HG03520 (cell line): ENCODE measurements around the gene COL6A3.

Source experiments
- ATAC-seq: cut with Tn5 transposase; IDR thresholded peaks from one replicate; pipeline ENCODE4 v1.9.1; 2021; ENCODE audit warnings: mild to moderate bottlenecking, moderate library complexity; ENCODE audit not compliant: unreplicated experiment

The COL6A3 gene

GRCh38 chr2:237441605-237442274, 27.8 kb upstream of the COL6A3 start:
- no peak for ATAC-seq

GRCh38 chr2:237440819-237441281, 26.9 kb upstream of the COL6A3 start:
- ATAC-seq: no peak

- ATAC-seq: no peak
Observed at GRCh38 chr2:237438080-237438940, 24.3 kb upstream of the COL6A3 start.

GRCh38 chr2:237437566-237437965, 23.6 kb upstream of the COL6A3 start:
- no peak for ATAC-seq

GRCh38 chr2:237435844-237436587, 22.1 kb upstream of the COL6A3 start:
- ATAC-seq: no peak

GRCh38 chr2:237434866-237435311, 20.9 kb upstream of the COL6A3 start:
- peak; percentile 49 for ATAC-seq

GRCh38 chr2:237433920-237434676, 20.1 kb upstream of the COL6A3 start:
- ATAC-seq: no peak

GRCh38 chr2:237432484-237433092, 18.6 kb upstream of the COL6A3 start:
- no peak for ATAC-seq

DNA sequence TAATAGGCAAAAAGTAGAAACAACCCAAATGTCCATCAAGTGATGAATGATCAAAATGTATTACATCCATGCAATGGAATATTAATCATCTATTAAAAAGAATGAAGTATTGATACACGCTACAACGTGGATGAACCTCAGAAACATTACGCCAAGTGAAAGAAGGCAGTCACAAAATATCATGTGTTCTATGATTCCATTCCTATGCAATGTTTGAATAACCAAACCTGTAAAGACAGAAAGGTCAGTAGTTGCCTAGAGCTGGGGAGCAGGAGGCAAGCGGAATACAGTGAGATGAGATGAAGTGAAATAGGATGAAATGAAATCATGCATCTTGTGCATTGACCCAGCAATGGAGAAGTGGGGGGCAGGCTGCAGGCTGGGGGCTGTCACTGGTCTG, 17.9 kb upstream of the COL6A3 start:
- ATAC-seq: no peak

DNA sequence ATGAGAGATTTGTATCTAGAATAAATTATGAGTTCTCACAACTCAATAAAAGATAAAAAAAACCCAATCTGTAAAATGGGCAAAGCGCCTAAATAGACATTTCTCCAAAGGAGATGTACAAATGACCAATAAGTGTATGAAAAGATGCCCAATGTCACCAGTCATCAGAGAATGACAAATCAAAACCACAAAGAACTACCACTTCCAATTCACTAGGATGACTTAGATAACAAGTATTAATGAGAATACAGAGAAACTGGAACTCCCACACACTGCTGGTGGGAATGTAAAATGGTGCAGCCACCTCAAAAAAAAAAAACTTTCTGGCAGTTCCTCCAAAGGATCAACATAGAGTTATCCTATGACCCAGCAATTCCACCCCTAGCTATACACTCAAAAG, 17.4 kb upstream of the COL6A3 start:
- ATAC-seq: no peak

GRCh38 chr2:237430861-237431260, 16.9 kb upstream of the COL6A3 start:
- ATAC-seq: no peak

DNA sequence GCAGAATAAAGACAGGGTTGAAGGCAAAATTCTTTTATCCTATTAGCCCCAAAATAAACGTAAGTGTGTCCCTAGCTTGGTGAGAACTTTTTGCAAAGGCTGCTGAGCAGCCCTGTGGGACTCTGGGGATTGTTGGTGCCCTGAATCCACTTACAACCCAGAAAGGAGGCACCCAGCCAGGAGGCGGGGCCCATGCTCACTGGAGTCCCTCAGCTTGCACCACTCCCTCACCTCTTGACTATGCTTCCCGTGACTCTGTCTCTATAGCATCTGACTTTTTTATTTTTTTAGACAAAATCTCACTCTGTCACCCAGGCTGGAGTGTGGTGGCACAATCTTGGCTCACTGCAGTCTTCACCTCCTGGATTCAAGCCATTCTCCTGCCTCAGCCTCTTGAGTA, 15.8 kb upstream of the COL6A3 start:
- no peak for ATAC-seq

DNA sequence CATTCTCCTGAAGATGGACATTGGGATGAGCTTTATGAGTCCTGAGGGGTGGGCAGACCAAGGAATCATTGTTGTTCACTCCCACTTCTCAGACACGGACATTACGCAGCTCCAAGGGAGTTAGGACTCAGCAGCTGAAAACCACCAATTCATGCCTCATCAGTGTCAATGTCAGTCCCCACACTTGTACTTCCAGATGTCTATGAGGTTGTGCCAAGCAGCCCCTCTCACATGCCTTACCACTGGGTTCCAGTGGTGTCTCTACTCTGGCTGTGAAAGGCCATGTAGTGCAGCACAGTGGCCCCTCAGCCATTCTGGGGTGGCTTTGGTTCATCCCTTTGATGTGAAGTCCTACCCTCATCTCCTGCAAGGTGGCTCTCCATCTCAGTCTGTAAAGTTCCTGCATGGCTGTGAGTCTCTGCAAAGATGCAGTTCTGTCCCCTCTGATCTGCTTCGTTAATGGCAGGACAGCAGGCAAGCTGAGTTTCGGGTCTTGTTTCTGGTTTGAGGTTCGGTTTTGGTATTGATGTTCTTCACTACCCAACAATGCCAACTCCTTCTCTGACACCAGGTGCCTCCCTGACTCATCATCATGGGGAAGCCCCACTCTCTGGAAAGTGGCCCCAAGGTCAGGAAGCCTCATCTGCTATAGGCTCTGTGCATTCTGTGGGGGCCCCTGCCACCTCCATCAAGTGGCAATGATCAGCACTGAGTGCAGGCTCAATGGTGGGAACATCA, 14.0 kb upstream of the COL6A3 start:
- no peak for ATAC-seq

GRCh38 chr2:237426517-237426916, 12.6 kb upstream of the COL6A3 start:
- no peak for ATAC-seq

- no peak for ATAC-seq
Observed at GRCh38 chr2:237425320-237425719, 11.4 kb upstream of the COL6A3 start.

- no peak for ATAC-seq
Observed at GRCh38 chr2:237424544-237424943, 10.6 kb upstream of the COL6A3 start.

GRCh38 chr2:237423891-237424290, 9.9 kb upstream of the COL6A3 start:
- no peak for ATAC-seq

DNA sequence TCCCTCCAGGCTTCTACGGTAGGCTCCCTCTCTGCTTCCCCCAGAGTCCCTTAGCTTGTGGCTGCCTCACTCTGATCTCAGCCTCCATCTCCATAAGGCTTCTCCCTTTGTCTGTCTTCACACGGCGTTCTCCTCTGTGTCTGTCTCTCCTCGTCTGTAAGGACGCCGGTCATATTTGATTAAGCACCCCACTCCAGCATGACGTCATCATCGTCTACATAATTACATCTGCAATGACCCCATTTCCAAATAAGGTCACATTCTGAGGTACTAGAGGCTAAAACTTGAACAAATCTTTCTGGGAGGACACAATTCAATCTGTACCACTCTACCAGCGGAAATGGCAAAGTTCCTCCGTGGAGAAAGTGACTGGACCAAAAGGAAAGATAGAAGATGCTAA, 8.3 kb upstream of the COL6A3 start:
- ATAC-seq: no peak

GRCh38 chr2:237421542-237422116, 7.7 kb upstream of the COL6A3 start:
- no peak for ATAC-seq
